SK-N-SH (cell line): ENCODE data around the gene PLEKHG3. TPM values are rescaled to one million over a fixed set of nuclear protein-coding genes. Genes with fewer than 3 reads are reported as not detected.
"Not testable (repeated sequence)": the region's sequence is repeated elsewhere in the genome, so short reads cannot be mapped to it uniquely, and the experiment has no call there.

Experiments
- CTCF ChIA-PET: fragments of 300-600, 350-600 bp; formaldehyde crosslinking; extraction: SDS; loops from one replicate; lab custom pipeline; 2021; lab: Yijun Ruan, JAX
- POLR2A ChIA-PET: fragments of 350-600 bp; sonication (Branson Sonifier 250); formaldehyde crosslinking; extraction: SDS; loops from one replicate; lab custom pipeline; 2020; ENCODE audit warnings: antibody characterized with exemption, inconsistent platforms; lab: Yijun Ruan, JAX
- DNase-seq: peaks from one replicate; pipeline ENCODE4 v3.0.0; 2012
- H2AFZ ChIP-seq: fragments of 200-600 bp; sonication (generic); 2 replicates; pipeline ENCODE4 v1.8.1; 2016; ENCODE audit warnings: antibody characterized with exemption, mild to moderate bottlenecking, low read depth
- H3F3A ChIP-seq: fragments of 200-600 bp; sonication (generic); replicated peaks from 2 replicates; pipeline ENCODE3; 2016; ENCODE audit warnings: antibody characterized with exemption, mild to moderate bottlenecking; ENCODE audit not compliant: insufficient read depth
- H3K27ac ChIP-seq, 2 experiments: fragments of 200-500 bp in 1 of 2; fragments of 200-600 bp in 1 of 2; sonication (Bioruptor generic) in 1 of 2; sonication (generic), shearing (Covaris generic) in 1 of 2; 2 replicates each; pipeline versions ENCODE4 v1.5.1 to v1.6.1; 2014 to 2016; ENCODE audit warnings: low read depth in 2 of 2, inconsistent platforms in 1 of 2, low read length in 1 of 2, mild to moderate bottlenecking in 1 of 2, mixed read lengths in 1 of 2
- H3K27me3 ChIP-seq: fragments of 200-600 bp; sonication (generic), shearing (Covaris generic); 2 replicates; pipeline ENCODE4 v1.6.1; 2016; ENCODE audit warnings: mixed run types; ENCODE audit not compliant: insufficient read depth
- H3K36me3 ChIP-seq, 2 experiments: fragments of 200-500 bp in 1 of 2; fragments of 200-600 bp in 1 of 2; sonication (Bioruptor generic) in 1 of 2; sonication (generic) in 1 of 2; replicated peaks in 1 of 2; 2 replicates each; pipeline versions ENCODE3 to v1.5.1; 2014 to 2016; ENCODE audit warnings: low read length in 1 of 2, mild to moderate bottlenecking in 1 of 2; ENCODE audit not compliant: insufficient read depth in 2 of 2, control insufficient read depth in 1 of 2
- H3K4me1 ChIP-seq, 2 experiments: fragments of 200-500 bp in 1 of 2; fragments of 200-600 bp in 1 of 2; sonication (Bioruptor generic) in 1 of 2; sonication (generic), shearing (Covaris generic) in 1 of 2; 2 replicates each; pipeline versions ENCODE4 v1.5.1 to v1.6.1; 2014 to 2016; ENCODE audit warnings: low read depth in 1 of 2, low read length in 1 of 2, mixed run types in 1 of 2; ENCODE audit not compliant: insufficient read depth in 2 of 2, control insufficient read depth in 1 of 2
- H3K4me2 ChIP-seq: fragments of 200-600 bp; sonication (generic), shearing (Covaris generic); 2 replicates; pipeline ENCODE4 v1.6.1; 2017; ENCODE audit warnings: mixed run types
- H3K4me3 ChIP-seq, 2 experiments: fragments of 200-500 bp in 1 of 2; fragments of 200-600 bp in 1 of 2; sonication (Bioruptor generic) in 1 of 2; sonication (generic), shearing (Covaris generic) in 1 of 2; 2 replicates each; pipeline versions ENCODE4 v1.5.1 to v1.8.1; 2014 to 2016; ENCODE audit warnings: low read depth in 2 of 2, inconsistent platforms in 1 of 2, low read length in 1 of 2, mild to moderate bottlenecking in 1 of 2, mixed read lengths in 1 of 2, moderate library complexity in 1 of 2
- H3K79me2 ChIP-seq: fragments of 200-600 bp; sonication (generic); 2 replicates; pipeline ENCODE4 v1.8.1; 2017; ENCODE audit warnings: mild to moderate bottlenecking; ENCODE audit not compliant: insufficient read depth
- H3K9ac ChIP-seq: fragments of 200-600 bp; sonication (generic); 2 replicates; pipeline ENCODE4 v1.6.1; 2017; ENCODE audit warnings: mixed run types
- H3K9me2 ChIP-seq: fragments of 200-600 bp; sonication (generic); 2 replicates; pipeline ENCODE4 v1.6.1; 2017; ENCODE audit warnings: mixed run types
- H3K9me3 ChIP-seq: fragments of 200-600 bp; sonication (generic); 2 replicates; pipeline ENCODE4 v1.6.1; 2017; ENCODE audit warnings: mixed run types, mild to moderate bottlenecking, moderate library complexity
- H4K20me1 ChIP-seq: fragments of 200-600 bp; sonication (generic); 2 replicates; pipeline ENCODE4 v1.6.1; 2017; ENCODE audit warnings: mild to moderate bottlenecking, mixed run types; ENCODE audit not compliant: insufficient read depth
- CHD2 ChIP-seq: fragments of 150-350 bp; IDR thresholded peaks from 2 replicates; pipeline ENCODE4 v1.6.1; 2018; ENCODE audit warnings: low read length; ENCODE audit not compliant: partially characterized antibody
- FOSL2 ChIP-seq: IDR thresholded peaks from 2 replicates; pipeline ENCODE4 v1.4.0; 2012; ENCODE audit warnings: low read depth, mild to moderate bottlenecking, moderate library complexity, borderline replicate concordance
- GATA2 ChIP-seq: sonication (generic); formaldehyde crosslinking; IDR thresholded peaks from 2 replicates; pipeline ENCODE4 v1.5.0; 2020; ENCODE audit warnings: mild to moderate bottlenecking, missing genetic modification reagents
- MEF2A ChIP-seq: IDR thresholded peaks from 2 replicates; pipeline ENCODE4 v1.4.0; 2012; ENCODE audit warnings: low read depth, borderline replicate concordance
- MXI1 ChIP-seq: IDR thresholded peaks from 2 replicates; pipeline ENCODE4 v1.6.1; 2012; ENCODE audit warnings: mild to moderate bottlenecking, low read depth, low read length, improper control_type of control experiment
- NFIC ChIP-seq: IDR thresholded peaks from 2 replicates; pipeline ENCODE4 v1.4.0; 2012; ENCODE audit warnings: borderline replicate concordance
- NRF1 ChIP-seq: IDR thresholded peaks from 2 replicates; pipeline ENCODE4 v1.6.1; 2012; ENCODE audit warnings: low read depth, mild to moderate bottlenecking, low read length
- RAD21 ChIP-seq: IDR thresholded peaks from 2 replicates; pipeline ENCODE4 v1.6.1; 2012; ENCODE audit warnings: mild to moderate bottlenecking, low read length
- RCOR1 ChIP-seq: fragments of 150-350 bp; IDR thresholded peaks from 2 replicates; pipeline ENCODE4 v1.6.1; 2017; ENCODE audit warnings: antibody characterized with exemption, low read length
- TEAD4 ChIP-seq: IDR thresholded peaks from 2 replicates; pipeline ENCODE4 v1.4.0; 2012; ENCODE audit warnings: mild to moderate bottlenecking, borderline replicate concordance; ENCODE audit not compliant: insufficient read depth
- WGBS: methylation state at CpG from one replicate; pipeline ENCODE4 v1.1.6; 2017; ENCODE audit warnings: low lambda C conversion rate; 5-methylcytosine and 5-hydroxymethylcytosine counted together
- polyA plus RNA-seq, 3 experiments: library from polyadenylated mRNA; depleted of rRNA; stranded (reverse); fragments of >200 nt; gene quantifications; 2 replicates each; pipeline ENCODE4 v1.2.3, GENCODE V29; 2012
- TF ChIP-seq, protein P1 (sequence below): IDR thresholded peaks from 2 replicates; pipeline ENCODE4; 2012
- TF ChIP-seq, protein P2 (sequence below): fragments of 150-350 bp; IDR thresholded peaks from 2 replicates; pipeline ENCODE4 v1.6.1; 2016; ENCODE audit warnings: mild to moderate bottlenecking, low read depth, low read length
- TF ChIP-seq, protein P3 (sequence below): IDR thresholded peaks from 2 replicates; pipeline ENCODE4 v1.4.0; 2012; ENCODE audit warnings: low read depth, borderline replicate concordance

The PLEKHG3 gene
- polyA plus RNA-seq, 1 of the 3 experiments (the other 2 are of a cell fraction): 5.1 TPM

DNA sequence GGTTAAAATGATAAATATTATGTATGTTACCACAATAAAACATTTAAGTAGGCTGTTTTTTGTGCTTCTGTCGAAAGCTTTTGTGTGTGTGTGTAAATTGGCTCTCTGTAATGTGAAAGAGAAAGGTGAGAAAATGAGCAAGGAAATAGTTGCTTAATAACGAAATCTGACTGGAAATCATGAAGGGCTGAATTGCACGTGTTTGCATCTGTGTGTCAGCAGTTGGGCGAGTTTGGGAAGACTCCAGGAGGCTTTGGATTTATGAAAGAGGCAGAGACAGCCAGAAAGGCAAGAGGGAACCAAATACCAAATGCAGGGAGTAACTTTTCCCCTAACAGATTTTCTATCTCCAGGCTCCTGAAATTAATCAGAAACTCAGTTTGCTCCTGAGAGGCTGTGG lies 47.2 kb upstream of the PLEKHG3 start:
- H3K27me3 ChIP-seq: no peaks in the 10 kb centered on the region; the same call in 1 of the 2 replicates
- ChIA-PET CTCF (interaction anchor here (3.7 kb wide), 1 partner anchor 20 kb away, joined by 25 read pairs; no protein-coding TSS in a partner anchor), POLR2A (no interaction called here)
- no peaks in the 10 kb centered on the region for H3K79me2 ChIP-seq
- no peak for DNase-seq
- no peak overlapping the region for H3K9ac ChIP-seq
- H3K4me2 ChIP-seq: no peak overlapping the region
- 0 out of 4 replicates have a peak, but pooled peaks cover 0 to 6% of the 10 kb centered on the region in 2 experiments for H3K4me1 ChIP-seq
- WGBS: 61% methylated on average over 4 of the region's 4 CpGs
- no peaks in the 10 kb centered on the region for H4K20me1 ChIP-seq
- H3K27ac ChIP-seq: no peak overlapping the region
- H3F3A ChIP-seq: no peaks in the 10 kb centered on the region
- H3K9me2 ChIP-seq: no peaks in the 10 kb centered on the region
- no peak for TF ChIP-seq MEF2A
- TF ChIP-seq, all 33 proteins: peak for 0
- Histone ChIP-seq H2AFZ (no peak overlapping the region), H3K36me3 (no peaks in the 10 kb centered on the region), H3K4me3 (no peak overlapping the region), H3K9me3 (no peaks in the 10 kb centered on the region)

DNA sequence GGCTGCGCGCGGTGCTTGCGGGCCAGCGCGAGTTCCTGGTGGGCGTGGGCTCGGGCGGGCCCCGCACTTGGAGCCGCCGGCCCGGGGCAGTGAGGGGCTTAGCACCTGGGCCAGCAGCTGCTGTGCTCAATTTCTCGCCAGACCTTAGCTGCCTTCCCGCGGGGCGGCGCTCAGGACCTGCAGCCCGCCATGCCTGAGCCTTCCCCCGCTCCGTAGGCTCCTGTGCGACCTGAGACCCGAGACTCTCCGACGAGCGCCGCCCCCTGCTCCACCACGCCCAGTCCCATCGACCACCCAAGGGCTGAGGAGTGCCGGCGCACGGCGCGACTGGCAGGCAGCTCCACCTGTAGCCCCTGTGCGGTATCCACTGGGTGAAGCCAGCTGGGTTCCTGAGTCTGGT lies 46.0 kb upstream of the PLEKHG3 start:
- Histone ChIP-seq H3K4me1 (0 out of 4 replicates have a peak, but pooled peaks cover 0 to 6% of the 10 kb centered on the region in 2 experiments), H3K27me3 (no peaks in the 10 kb centered on the region; the same call in 1 of the 2 replicates), H3K4me3 (no peak overlapping the region), H3K27ac (no peak overlapping the region), H3K9ac (no peak overlapping the region), H3K36me3 (no peaks in the 10 kb centered on the region), H4K20me1 (no peaks in the 10 kb centered on the region), H3K9me3 (no peaks in the 10 kb centered on the region), H3K79me2 (no peaks in the 10 kb centered on the region), H3K4me2 (no peak overlapping the region), H3F3A (no peaks in the 10 kb centered on the region), H2AFZ (no peak overlapping the region), H3K9me2 (no peaks in the 10 kb centered on the region)
- ChIA-PET CTCF (interaction anchor here (1.2 to 1.8 kb wide), 2 partner anchors 12 to 234 kb away, joined by 4 to 5 read pairs; no protein-coding TSS in a partner anchor), POLR2A (no interaction called here)
- 95% methylated on average over 24 of the region's 35 CpGs for WGBS
- TF ChIP-seq GATA2: no peak
- TF ChIP-seq RCOR1: no peak
- no peak for TF ChIP-seq FOSL2
- TF ChIP-seq, protein P1, sequence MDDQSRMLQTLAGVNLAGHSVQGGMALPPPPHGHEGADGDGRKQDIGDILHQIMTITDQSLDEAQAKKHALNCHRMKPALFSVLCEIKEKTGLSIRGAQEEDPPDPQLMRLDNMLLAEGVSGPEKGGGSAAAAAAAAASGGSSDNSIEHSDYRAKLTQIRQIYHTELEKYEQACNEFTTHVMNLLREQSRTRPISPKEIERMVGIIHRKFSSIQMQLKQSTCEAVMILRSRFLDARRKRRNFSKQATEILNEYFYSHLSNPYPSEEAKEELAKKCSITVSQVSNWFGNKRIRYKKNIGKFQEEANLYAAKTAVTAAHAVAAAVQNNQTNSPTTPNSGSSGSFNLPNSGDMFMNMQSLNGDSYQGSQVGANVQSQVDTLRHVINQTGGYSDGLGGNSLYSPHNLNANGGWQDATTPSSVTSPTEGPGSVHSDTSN: no peak
- TF ChIP-seq NRF1: no peak
- TF ChIP-seq CHD2: no peak
- TF ChIP-seq, protein P2, sequence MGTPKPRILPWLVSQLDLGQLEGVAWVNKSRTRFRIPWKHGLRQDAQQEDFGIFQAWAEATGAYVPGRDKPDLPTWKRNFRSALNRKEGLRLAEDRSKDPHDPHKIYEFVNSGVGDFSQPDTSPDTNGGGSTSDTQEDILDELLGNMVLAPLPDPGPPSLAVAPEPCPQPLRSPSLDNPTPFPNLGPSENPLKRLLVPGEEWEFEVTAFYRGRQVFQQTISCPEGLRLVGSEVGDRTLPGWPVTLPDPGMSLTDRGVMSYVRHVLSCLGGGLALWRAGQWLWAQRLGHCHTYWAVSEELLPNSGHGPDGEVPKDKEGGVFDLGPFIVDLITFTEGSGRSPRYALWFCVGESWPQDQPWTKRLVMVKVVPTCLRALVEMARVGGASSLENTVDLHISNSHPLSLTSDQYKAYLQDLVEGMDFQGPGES: no peak
- TF ChIP-seq NFIC: no peak
- TF ChIP-seq RAD21: no peak
- no peak for TF ChIP-seq MXI1
- no peak for TF ChIP-seq TEAD4
- TF ChIP-seq, protein P3, sequence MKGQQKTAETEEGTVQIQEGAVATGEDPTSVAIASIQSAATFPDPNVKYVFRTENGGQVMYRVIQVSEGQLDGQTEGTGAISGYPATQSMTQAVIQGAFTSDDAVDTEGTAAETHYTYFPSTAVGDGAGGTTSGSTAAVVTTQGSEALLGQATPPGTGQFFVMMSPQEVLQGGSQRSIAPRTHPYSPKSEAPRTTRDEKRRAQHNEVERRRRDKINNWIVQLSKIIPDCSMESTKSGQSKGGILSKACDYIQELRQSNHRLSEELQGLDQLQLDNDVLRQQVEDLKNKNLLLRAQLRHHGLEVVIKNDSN: no peak
- no peak for DNase-seq

DNA sequence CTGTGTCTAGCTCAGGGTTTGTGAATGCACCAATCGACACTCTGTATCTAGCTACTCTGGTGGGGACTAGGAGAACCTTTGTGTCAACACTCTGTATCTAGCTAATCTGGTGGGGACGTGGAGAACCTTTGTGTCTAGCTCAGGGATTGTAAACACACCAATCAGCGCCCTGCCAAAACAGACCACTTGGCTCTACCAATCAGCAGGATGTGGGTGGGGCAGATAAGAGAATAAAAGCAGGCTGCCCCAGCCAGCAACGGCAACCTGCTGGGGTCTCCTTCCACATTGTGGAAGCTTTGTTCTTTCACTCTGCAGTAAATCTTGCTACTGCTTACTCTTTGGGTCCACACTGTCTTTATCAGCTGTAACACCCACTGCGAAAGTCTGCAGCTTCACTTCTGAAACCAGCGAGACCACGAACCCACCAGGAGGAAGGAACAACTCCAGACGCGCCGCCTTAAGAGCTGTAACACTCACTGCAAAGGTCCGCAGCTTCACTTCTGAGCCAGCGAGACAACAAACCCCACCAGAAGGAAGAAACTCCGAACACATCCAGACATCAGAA lies 45.4 kb upstream of the PLEKHG3 start:
- H3K4me2 ChIP-seq, H2AFZ ChIP-seq, H3K9me3 ChIP-seq, H3K27me3 ChIP-seq, H3F3A ChIP-seq, H3K79me2 ChIP-seq, DNase-seq, H3K4me1 ChIP-seq, H3K9ac ChIP-seq, H3K4me3 ChIP-seq, H3K27ac ChIP-seq, POLR2A ChIA-PET, H3K36me3 ChIP-seq, H3K9me2 ChIP-seq, H4K20me1 ChIP-seq: not testable (repeated sequence)
- WGBS: 88% methylated on average over 12 of the region's 13 CpGs
- CTCF ChIA-PET: interaction anchor here (1.2 to 1.8 kb wide), 2 partner anchors 12 to 233 kb away, joined by 4 to 5 read pairs; no protein-coding TSS in a partner anchor
